ENCODE results near the gene CUL5. TPM values are rescaled to one million over a fixed set of nuclear protein-coding genes. Genes with fewer than 3 reads are reported as not detected.

Gene CUL5
- polyA plus RNA-seq (2013, experiment 1 of 2) = 16.0 TPM
- polyA plus RNA-seq (2013, experiment 2 of 2) = 18.8 TPM

- peaks cover 17% of the 10 kb centered on the region for H3K4me1 ChIP-seq (ENCODE audit: insufficient read depth, low read length)
- no peaks in the 10 kb centered on the region for H3K27me3 ChIP-seq (ENCODE audit: insufficient read depth, low read length)
- H3K36me3 ChIP-seq (ENCODE audit: insufficient read depth, low read length) = no peaks in the 10 kb centered on the region
- peak within 1 kb of the TSS; percentile 92 for H3K4me3 ChIP-seq (ENCODE audit: low read length)
- peak within 1 kb of the TSS; percentile 85 for H3K27ac ChIP-seq (ENCODE audit: low read depth, low read length)
- WGBS = under 1% methylated on average over 72 of the region's 72 CpGs
- H3K9me3 ChIP-seq (ENCODE audit: insufficient read depth, low read depth, low read length) = no peaks in the 10 kb centered on the region
- peak within 1 kb of the TSS; percentile 99 for H3K9ac ChIP-seq (ENCODE audit: low read depth, low read length)
These were observed at the start of gene CUL5 for GRCh38 chr11:108008656-108009496. CUL5 (plus strand) TSS chr11:108008898; CDS start chr11:108009349, 451 bp downstream.

GRCh38 chr11:107961480-107961879 is 47.2 kb upstream of the CUL5 start:
- Histone ChIP-seq H3K9me3 (ENCODE audit: insufficient read depth, low read depth, low read length) (no peaks in the 10 kb centered on the region), H3K36me3 (ENCODE audit: insufficient read depth, low read length) (peaks cover 25% of the 10 kb centered on the region), H3K4me1 (ENCODE audit: insufficient read depth, low read length) (no peaks in the 10 kb centered on the region), H3K27me3 (ENCODE audit: insufficient read depth, low read length) (no peaks in the 10 kb centered on the region), H3K9ac (ENCODE audit: low read depth, low read length) (no peak overlapping the region), H3K27ac (ENCODE audit: low read depth, low read length) (no peak overlapping the region), H3K4me3 (ENCODE audit: low read length) (no peak overlapping the region)
- WGBS = 100% methylated on average over 1 of the region's 3 CpGs

GRCh38 chr11:107962181-107962580 is 46.5 kb upstream of the CUL5 start:
- no peak overlapping the region for H3K9ac ChIP-seq (ENCODE audit: low read depth, low read length)
- WGBS = 100% methylated on average over 1 of the region's 1 CpG
- no peaks in the 10 kb centered on the region for H3K27me3 ChIP-seq (ENCODE audit: insufficient read depth, low read length)
- H3K36me3 ChIP-seq (ENCODE audit: insufficient read depth, low read length) = peaks cover 25% of the 10 kb centered on the region
- H3K27ac ChIP-seq (ENCODE audit: low read depth, low read length) = no peak overlapping the region
- no peaks in the 10 kb centered on the region for H3K9me3 ChIP-seq (ENCODE audit: insufficient read depth, low read depth, low read length)
- H3K4me1 ChIP-seq (ENCODE audit: insufficient read depth, low read length) = no peaks in the 10 kb centered on the region
- no peak overlapping the region for H3K4me3 ChIP-seq (ENCODE audit: low read length)

- H3K9ac ChIP-seq (ENCODE audit: low read depth, low read length) = no peak overlapping the region
- WGBS = 77% methylated on average over 8 of the region's 8 CpGs
- no peaks in the 10 kb centered on the region for H3K4me1 ChIP-seq (ENCODE audit: insufficient read depth, low read length)
- no peaks in the 10 kb centered on the region for H3K9me3 ChIP-seq (ENCODE audit: insufficient read depth, low read depth, low read length)
- H3K27ac ChIP-seq (ENCODE audit: low read depth, low read length) = no peak overlapping the region
- H3K4me3 ChIP-seq (ENCODE audit: low read length) = no peak overlapping the region
- peaks cover 25% of the 10 kb centered on the region for H3K36me3 ChIP-seq (ENCODE audit: insufficient read depth, low read length)
- no peaks in the 10 kb centered on the region for H3K27me3 ChIP-seq (ENCODE audit: insufficient read depth, low read length)
These were observed 45.6 kb upstream of the CUL5 start for GRCh38 chr11:107963091-107963490.

GRCh38 chr11:107969219-107969618 is 39.5 kb upstream of the CUL5 start:
- Histone ChIP-seq H3K9me3 (ENCODE audit: insufficient read depth, low read depth, low read length) (no peaks in the 10 kb centered on the region), H3K27me3 (ENCODE audit: insufficient read depth, low read length) (no peaks in the 10 kb centered on the region), H3K9ac (ENCODE audit: low read depth, low read length) (no peak overlapping the region), H3K36me3 (ENCODE audit: insufficient read depth, low read length) (peaks cover 5% of the 10 kb centered on the region; the same call in 1 of the 2 replicates), H3K27ac (ENCODE audit: low read depth, low read length) (no peak overlapping the region), H3K4me1 (ENCODE audit: insufficient read depth, low read length) (no peaks in the 10 kb centered on the region), H3K4me3 (ENCODE audit: low read length) (no peak overlapping the region)

GRCh38 chr11:107970049-107970448 is 38.6 kb upstream of the CUL5 start:
- 93% methylated on average over 5 of the region's 5 CpGs for WGBS
- Histone ChIP-seq H3K9ac (ENCODE audit: low read depth, low read length) (no peak overlapping the region), H3K4me3 (ENCODE audit: low read length) (no peak overlapping the region), H3K4me1 (ENCODE audit: insufficient read depth, low read length) (no peaks in the 10 kb centered on the region), H3K27me3 (ENCODE audit: insufficient read depth, low read length) (no peaks in the 10 kb centered on the region), H3K27ac (ENCODE audit: low read depth, low read length) (no peak overlapping the region), H3K9me3 (ENCODE audit: insufficient read depth, low read depth, low read length) (no peaks in the 10 kb centered on the region), H3K36me3 (ENCODE audit: insufficient read depth, low read length) (peaks cover 2% of the 10 kb centered on the region; the same call in 1 of the 2 replicates)

- 93% methylated on average over 1 of the region's 1 CpG for WGBS
- H3K27me3 ChIP-seq (ENCODE audit: insufficient read depth, low read length) = no peaks in the 10 kb centered on the region
- no peak overlapping the region for H3K4me3 ChIP-seq (ENCODE audit: low read length)
- no peak overlapping the region for H3K9ac ChIP-seq (ENCODE audit: low read depth, low read length)
- no peak overlapping the region for H3K27ac ChIP-seq (ENCODE audit: low read depth, low read length)
- no peaks in the 10 kb centered on the region for H3K4me1 ChIP-seq (ENCODE audit: insufficient read depth, low read length)
- H3K36me3 ChIP-seq (ENCODE audit: insufficient read depth, low read length) = no peaks in the 10 kb centered on the region
- H3K9me3 ChIP-seq (ENCODE audit: insufficient read depth, low read depth, low read length) = no peaks in the 10 kb centered on the region
These were observed 35.1 kb upstream of the CUL5 start for GRCh38 chr11:107973641-107974040.

- 90% methylated on average over 3 of the region's 5 CpGs for WGBS
These were observed 20.1 kb upstream of the CUL5 start for GRCh38 chr11:107988397-107989158.

GRCh38 chr11:107991868-107992414 is 16.8 kb upstream of the CUL5 start:
- 67% methylated on average over 5 of the region's 5 CpGs for WGBS

More at GRCh38 chr11:107988397-107989158, 20.1 kb upstream of the CUL5 start:
- Histone ChIP-seq H3K27me3 (ENCODE audit: insufficient read depth, low read length) (no peaks in the 10 kb centered on the region), H3K9ac (ENCODE audit: low read depth, low read length) (no peak overlapping the region), H3K36me3 (ENCODE audit: insufficient read depth, low read length) (no peaks in the 10 kb centered on the region), H3K4me1 (ENCODE audit: insufficient read depth, low read length) (peaks cover 9% of the 10 kb centered on the region; the same call in 1 of the 2 replicates), H3K9me3 (ENCODE audit: insufficient read depth, low read depth, low read length) (no peaks in the 10 kb centered on the region), H3K27ac (ENCODE audit: low read depth, low read length) (no peak overlapping the region), H3K4me3 (ENCODE audit: low read length) (no peak overlapping the region)

GRCh38 chr11:107996006-107996776 is 12.5 kb upstream of the CUL5 start:
- Histone ChIP-seq H3K36me3 (ENCODE audit: insufficient read depth, low read length) (no peaks in the 10 kb centered on the region), H3K9me3 (ENCODE audit: insufficient read depth, low read depth, low read length) (no peaks in the 10 kb centered on the region), H3K27ac (ENCODE audit: low read depth, low read length) (no peak overlapping the region), H3K27me3 (ENCODE audit: insufficient read depth, low read length) (no peaks in the 10 kb centered on the region), H3K9ac (ENCODE audit: low read depth, low read length) (no peak overlapping the region), H3K4me3 (ENCODE audit: low read length) (no peak overlapping the region), H3K4me1 (ENCODE audit: insufficient read depth, low read length) (peaks cover 8% of the 10 kb centered on the region; the same call in 1 of the 2 replicates)
- 90% methylated on average over 4 of the region's 5 CpGs for WGBS

More at GRCh38 chr11:107991868-107992414, 16.8 kb upstream of the CUL5 start:
- no peaks in the 10 kb centered on the region for H3K27me3 ChIP-seq (ENCODE audit: insufficient read depth, low read length)
- H3K4me1 ChIP-seq (ENCODE audit: insufficient read depth, low read length) = peaks cover 8% of the 10 kb centered on the region; the same call in 1 of the 2 replicates
- H3K4me3 ChIP-seq (ENCODE audit: low read length) = no peak overlapping the region
- H3K27ac ChIP-seq (ENCODE audit: low read depth, low read length) = peak overlapping the region; percentile 61; the same call in 1 of the 2 replicates
- no peaks in the 10 kb centered on the region for H3K36me3 ChIP-seq (ENCODE audit: insufficient read depth, low read length)
- H3K9ac ChIP-seq (ENCODE audit: low read depth, low read length) = no peak overlapping the region
- no peaks in the 10 kb centered on the region for H3K9me3 ChIP-seq (ENCODE audit: insufficient read depth, low read depth, low read length)

Measured in HUES64 (cell line).